ENCODE results near the gene SCN5A.

The SCN5A gene

DNA sequence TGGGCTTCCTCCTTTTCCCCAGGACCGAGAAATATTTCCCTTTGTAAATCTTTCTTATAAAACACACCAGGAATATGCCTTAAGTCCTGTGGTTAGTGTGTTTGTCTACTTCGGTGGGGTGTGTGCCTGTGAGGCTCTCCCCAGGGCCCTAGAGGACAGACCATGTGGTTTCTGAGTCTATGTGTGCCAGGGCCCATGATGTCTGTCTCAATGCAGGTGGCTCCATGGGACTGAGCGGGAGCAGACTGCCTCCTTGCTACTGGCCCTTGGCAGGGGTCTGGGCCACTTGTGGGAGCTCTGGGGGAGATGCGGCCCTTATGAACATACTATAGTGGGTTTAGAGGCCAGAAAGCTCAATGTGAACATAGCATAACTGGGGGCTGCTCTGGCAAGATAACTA is 37.6 kb downstream of the SCN5A start:
- Histone ChIP-seq H3K27me3 (replicated peaks in 2 of 5; ENCODE audit: control insufficient read depth in 4 of 5, insufficient read depth in 5 of 5, low read length in 4 of 5) (peaks cover 0 to 2% (median 0%) of the 10 kb centered on the region in 5 experiments), H3K4me3 (ENCODE audit: control insufficient read depth in 1 of 7, extremely low read depth in 1 of 7, insufficient read depth in 4 of 7, low read depth in 2 of 7, low read length in 6 of 7) (no peak overlapping the region), H3K27ac (ENCODE audit: insufficient read depth in 1 of 2, low read depth in 1 of 2, low read length in 2 of 2, poor library complexity in 1 of 2, severe bottlenecking in 2 of 2) (no peak overlapping the region), H3K36me3 (ENCODE audit: control insufficient read depth in 4 of 4, insufficient read depth in 4 of 4, low read length in 3 of 4) (no peaks in the 10 kb centered on the region), H3K4me1 (ENCODE audit: control extremely low read depth in 1 of 4, control insufficient read depth in 4 of 4, insufficient read depth in 4 of 4, low read length in 3 of 4) (peaks cover 0 to 8% (median 4%) of the 10 kb centered on the region in 4 experiments), H3K9me3 (ENCODE audit: control extremely low read depth in 1 of 5, control insufficient read depth in 4 of 5, insufficient read depth in 2 of 5, low read depth in 1 of 5, low read length in 4 of 5) (no peaks in the 10 kb centered on the region)
- POLR2A ChIA-PET = no interaction called here
- no peak for DNase-seq
- WGBS (ENCODE audit: insufficient coverage) = 94% methylated on average over 3 of the region's 4 CpGs
- CTCF ChIA-PET = no interaction called here

DNA sequence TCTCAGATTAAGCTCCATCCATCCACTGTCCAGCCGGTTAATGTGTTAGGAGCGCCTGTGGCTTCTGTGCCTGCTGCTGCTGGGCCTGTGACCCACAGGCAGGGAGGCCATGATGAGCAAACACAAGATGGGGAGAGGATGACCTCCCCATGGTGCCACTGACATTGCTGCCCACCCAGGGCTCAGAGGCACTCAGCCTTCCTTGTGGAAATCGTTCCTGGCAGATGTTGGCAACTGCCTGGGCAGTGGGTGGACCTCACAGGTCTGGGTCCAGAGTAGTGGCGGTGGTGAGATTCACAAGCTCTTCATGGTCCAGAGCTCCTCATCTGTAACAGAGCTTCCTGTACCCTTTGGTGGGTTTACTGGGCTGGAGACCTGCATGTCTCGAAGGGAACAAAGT is 38.6 kb downstream of the SCN5A start:
- no peak overlapping the region for H3K4me3 ChIP-seq (ENCODE audit: control insufficient read depth in 1 of 7, extremely low read depth in 1 of 7, insufficient read depth in 4 of 7, low read depth in 2 of 7, low read length in 6 of 7)
- H3K4me1 ChIP-seq (ENCODE audit: control extremely low read depth in 1 of 4, control insufficient read depth in 4 of 4, insufficient read depth in 4 of 4, low read length in 3 of 4) = peaks cover 0 to 4% (median 0%) of the 10 kb centered on the region in 4 experiments
- H3K27ac ChIP-seq (ENCODE audit: insufficient read depth in 1 of 2, low read depth in 1 of 2, low read length in 2 of 2, poor library complexity in 1 of 2, severe bottlenecking in 2 of 2) = no peak overlapping the region
- no peaks in the 10 kb centered on the region for H3K36me3 ChIP-seq (ENCODE audit: control insufficient read depth in 4 of 4, insufficient read depth in 4 of 4, low read length in 3 of 4)
- peaks cover 0 to 2% (median 0%) of the 10 kb centered on the region in 5 experiments for H3K27me3 ChIP-seq (replicated peaks in 2 of 5; ENCODE audit: control insufficient read depth in 4 of 5, insufficient read depth in 5 of 5, low read length in 4 of 5)
- H3K9me3 ChIP-seq (ENCODE audit: control extremely low read depth in 1 of 5, control insufficient read depth in 4 of 5, insufficient read depth in 2 of 5, low read depth in 1 of 5, low read length in 4 of 5) = no peaks in the 10 kb centered on the region
- ChIA-PET CTCF (no interaction called here), POLR2A (no interaction called here)
- DNase-seq = no peak
- WGBS (ENCODE audit: insufficient coverage) = 91% methylated on average over 5 of the region's 5 CpGs

DNA sequence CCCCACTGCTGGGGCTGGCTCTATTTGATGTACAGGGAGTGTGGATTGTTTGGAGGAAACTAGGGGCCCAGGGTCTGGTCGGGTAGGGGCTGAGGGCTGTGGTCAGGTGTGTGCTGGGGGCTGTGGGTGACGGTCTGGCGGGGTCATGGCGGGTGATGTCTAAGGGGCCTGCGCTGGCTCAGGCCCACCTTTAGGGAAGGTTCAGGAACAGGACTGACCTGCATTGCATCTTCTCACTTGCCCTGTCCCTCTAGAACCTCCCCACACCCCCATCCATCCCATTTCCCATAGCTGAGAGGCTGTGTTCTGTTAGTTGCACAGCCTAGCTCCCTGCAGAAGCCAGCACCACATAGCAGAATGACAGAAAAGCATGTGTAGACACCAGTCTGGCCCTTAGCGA is 39.1 kb downstream of the SCN5A start:
- ChIA-PET CTCF (no interaction called here), POLR2A (no interaction called here)
- no peak for DNase-seq
- Histone ChIP-seq H3K27me3 (replicated peaks in 2 of 5; ENCODE audit: control insufficient read depth in 4 of 5, insufficient read depth in 5 of 5, low read length in 4 of 5) (peaks cover 0 to under 1% (median 0%) of the 10 kb centered on the region in 5 experiments), H3K27ac (ENCODE audit: insufficient read depth in 1 of 2, low read depth in 1 of 2, low read length in 2 of 2, poor library complexity in 1 of 2, severe bottlenecking in 2 of 2) (no peak overlapping the region), H3K36me3 (ENCODE audit: control insufficient read depth in 4 of 4, insufficient read depth in 4 of 4, low read length in 3 of 4) (no peaks in the 10 kb centered on the region), H3K9me3 (ENCODE audit: control extremely low read depth in 1 of 5, control insufficient read depth in 4 of 5, insufficient read depth in 2 of 5, low read depth in 1 of 5, low read length in 4 of 5) (no peaks in the 10 kb centered on the region), H3K4me1 (ENCODE audit: control extremely low read depth in 1 of 4, control insufficient read depth in 4 of 4, insufficient read depth in 4 of 4, low read length in 3 of 4) (peaks cover 0 to 4% (median 0%) of the 10 kb centered on the region in 4 experiments), H3K4me3 (ENCODE audit: control insufficient read depth in 1 of 7, extremely low read depth in 1 of 7, insufficient read depth in 4 of 7, low read depth in 2 of 7, low read length in 6 of 7) (no peak overlapping the region)
- 90% methylated on average over 5 of the region's 6 CpGs for WGBS (ENCODE audit: insufficient coverage)

DNA sequence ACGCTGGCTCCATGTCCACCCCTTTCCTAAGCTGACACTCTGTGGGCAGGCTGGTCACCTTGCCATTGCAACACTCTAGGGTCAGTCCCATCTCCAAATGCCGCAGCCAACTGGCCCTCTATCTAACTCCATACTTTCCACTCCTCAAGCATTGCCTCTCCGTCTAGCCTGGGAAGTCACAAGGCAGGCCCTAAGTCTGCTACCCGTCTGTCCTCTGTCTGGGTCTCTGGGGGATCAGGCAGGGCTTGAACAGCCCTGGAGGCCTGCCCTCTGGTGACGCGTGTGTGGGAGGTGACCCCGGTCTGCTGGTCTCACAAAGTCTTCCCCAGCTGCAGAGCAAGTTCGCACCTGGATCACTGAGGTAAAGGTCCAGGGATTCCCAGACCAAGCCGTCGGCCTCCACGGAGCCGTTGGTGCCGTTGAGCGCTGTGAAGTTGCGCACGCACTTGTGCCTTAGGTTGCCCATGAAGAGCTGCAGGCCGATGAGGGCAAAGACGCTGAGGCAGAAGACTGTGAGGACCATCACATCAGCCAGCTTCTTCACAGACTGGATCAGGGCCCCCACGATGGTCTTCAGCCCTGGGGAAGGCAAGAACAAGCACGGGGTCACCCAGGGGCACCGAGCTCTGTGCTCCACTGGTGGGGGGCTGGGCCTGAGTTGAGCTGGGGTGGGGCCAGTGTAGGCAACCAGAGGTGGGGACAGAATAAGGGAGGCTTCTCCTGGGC is 39.9 kb downstream of the SCN5A start:
- Histone ChIP-seq H3K36me3 (ENCODE audit: control insufficient read depth in 4 of 4, insufficient read depth in 4 of 4, low read length in 3 of 4) (no peaks in the 10 kb centered on the region), H3K9me3 (ENCODE audit: control extremely low read depth in 1 of 5, control insufficient read depth in 4 of 5, insufficient read depth in 2 of 5, low read depth in 1 of 5, low read length in 4 of 5) (no peaks in the 10 kb centered on the region), H3K27ac (ENCODE audit: insufficient read depth in 1 of 2, low read depth in 1 of 2, low read length in 2 of 2, poor library complexity in 1 of 2, severe bottlenecking in 2 of 2) (no peak overlapping the region), H3K4me3 (ENCODE audit: control insufficient read depth in 1 of 7, extremely low read depth in 1 of 7, insufficient read depth in 4 of 7, low read depth in 2 of 7, low read length in 6 of 7) (no peak overlapping the region), H3K4me1 (ENCODE audit: control extremely low read depth in 1 of 4, control insufficient read depth in 4 of 4, insufficient read depth in 4 of 4, low read length in 3 of 4) (peaks cover 0 to 4% (median 0%) of the 10 kb centered on the region in 4 experiments), H3K27me3 (replicated peaks in 2 of 5; ENCODE audit: control insufficient read depth in 4 of 5, insufficient read depth in 5 of 5, low read length in 4 of 5) (no peaks in the 10 kb centered on the region)
- DNase-seq = no peak
- CTCF ChIA-PET = interaction anchor here (0.5 kb wide), 1 partner anchor 43 kb away, joined by 3 read pairs; no protein-coding TSS in a partner anchor
- POLR2A ChIA-PET = no interaction called here
- WGBS (ENCODE audit: insufficient coverage) = 95% methylated on average over 21 of the region's 21 CpGs

DNA sequence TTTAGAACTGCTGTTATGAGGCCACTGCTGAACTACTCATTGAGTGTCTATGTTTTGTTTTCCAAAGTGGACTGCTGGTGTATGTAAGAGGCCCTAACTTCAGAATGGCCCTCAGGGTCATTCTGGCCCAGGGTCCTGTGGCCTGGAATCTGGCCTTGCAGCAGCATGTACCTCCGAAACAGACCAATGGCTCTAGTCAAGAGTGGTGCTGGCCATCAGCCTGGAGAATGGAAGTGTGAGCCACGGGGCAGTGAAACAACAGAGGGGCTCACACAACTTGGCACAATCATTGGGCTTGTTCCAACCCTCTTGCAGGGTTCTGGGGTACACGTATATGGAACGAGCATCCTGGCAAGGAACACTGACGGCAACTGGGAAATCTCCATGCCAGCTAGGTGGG is 40.5 kb downstream of the SCN5A start:
- DNase-seq = no peak
- no peak overlapping the region for H3K27ac ChIP-seq (ENCODE audit: insufficient read depth in 1 of 2, low read depth in 1 of 2, low read length in 2 of 2, poor library complexity in 1 of 2, severe bottlenecking in 2 of 2)
- H3K27me3 ChIP-seq (replicated peaks in 2 of 5; ENCODE audit: control insufficient read depth in 4 of 5, insufficient read depth in 5 of 5, low read length in 4 of 5) = no peaks in the 10 kb centered on the region
- WGBS (ENCODE audit: insufficient coverage) = 98% methylated on average over 5 of the region's 5 CpGs
- no peaks in the 10 kb centered on the region for H3K9me3 ChIP-seq (ENCODE audit: control extremely low read depth in 1 of 5, control insufficient read depth in 4 of 5, insufficient read depth in 2 of 5, low read depth in 1 of 5, low read length in 4 of 5)
- H3K36me3 ChIP-seq (ENCODE audit: control insufficient read depth in 4 of 4, insufficient read depth in 4 of 4, low read length in 3 of 4) = no peaks in the 10 kb centered on the region
- peaks cover 0 to 4% (median 0%) of the 10 kb centered on the region in 4 experiments for H3K4me1 ChIP-seq (ENCODE audit: control extremely low read depth in 1 of 4, control insufficient read depth in 4 of 4, insufficient read depth in 4 of 4, low read length in 3 of 4)
- ChIA-PET POLR2A (no interaction called here), CTCF (no interaction called here)
- H3K4me3 ChIP-seq (ENCODE audit: control insufficient read depth in 1 of 7, extremely low read depth in 1 of 7, insufficient read depth in 4 of 7, low read depth in 2 of 7, low read length in 6 of 7) = no peak overlapping the region

DNA sequence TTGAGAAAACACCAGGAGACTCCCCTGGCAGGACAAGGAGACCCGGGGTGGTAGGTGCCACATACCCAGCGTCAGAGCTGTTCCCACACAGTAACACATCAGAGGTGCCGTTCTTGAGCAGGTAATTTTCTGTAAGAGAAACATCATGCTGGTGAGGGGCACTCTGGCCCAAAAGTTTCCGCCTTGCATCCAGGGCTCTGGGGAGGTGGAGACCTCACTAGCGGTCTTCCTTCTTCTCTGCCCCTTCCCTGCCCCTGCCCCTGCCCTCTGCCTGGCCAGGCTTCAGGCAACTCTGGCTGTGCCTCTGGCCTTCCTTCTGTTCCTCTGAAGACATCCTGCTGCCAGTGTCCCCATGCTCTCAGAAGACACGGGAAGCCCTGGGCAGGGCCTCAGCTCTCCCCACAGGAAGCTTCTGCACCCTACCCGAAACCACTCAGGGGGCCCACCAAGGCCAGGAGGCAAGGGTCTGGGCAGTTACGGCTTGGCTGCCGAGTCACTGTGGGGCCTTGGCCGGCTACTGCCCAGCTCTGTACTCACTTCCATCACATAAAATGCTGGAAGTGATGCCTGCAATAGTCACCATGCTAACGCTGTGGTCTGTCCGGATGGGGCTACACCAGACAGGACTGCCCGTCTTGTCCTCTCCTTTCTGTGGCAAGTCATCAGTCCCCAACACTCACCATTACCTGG is 41.3 kb downstream of the SCN5A start:
- CTCF ChIA-PET = no interaction called here
- no peak for DNase-seq
- 76% methylated on average over 9 of the region's 13 CpGs for WGBS (ENCODE audit: insufficient coverage)
- Histone ChIP-seq H3K27ac (ENCODE audit: insufficient read depth in 1 of 2, low read depth in 1 of 2, low read length in 2 of 2, poor library complexity in 1 of 2, severe bottlenecking in 2 of 2) (no peak overlapping the region), H3K4me3 (ENCODE audit: control insufficient read depth in 1 of 7, extremely low read depth in 1 of 7, insufficient read depth in 4 of 7, low read depth in 2 of 7, low read length in 6 of 7) (no peak overlapping the region), H3K9me3 (ENCODE audit: control extremely low read depth in 1 of 5, control insufficient read depth in 4 of 5, insufficient read depth in 2 of 5, low read depth in 1 of 5, low read length in 4 of 5) (no peaks in the 10 kb centered on the region), H3K36me3 (ENCODE audit: control insufficient read depth in 4 of 4, insufficient read depth in 4 of 4, low read length in 3 of 4) (no peaks in the 10 kb centered on the region), H3K27me3 (replicated peaks in 2 of 5; ENCODE audit: control insufficient read depth in 4 of 5, insufficient read depth in 5 of 5, low read length in 4 of 5) (no peaks in the 10 kb centered on the region), H3K4me1 (ENCODE audit: control extremely low read depth in 1 of 4, control insufficient read depth in 4 of 4, insufficient read depth in 4 of 4, low read length in 3 of 4) (peaks cover 0 to 4% (median 0%) of the 10 kb centered on the region in 4 experiments)
- POLR2A ChIA-PET = no interaction called here

DNA sequence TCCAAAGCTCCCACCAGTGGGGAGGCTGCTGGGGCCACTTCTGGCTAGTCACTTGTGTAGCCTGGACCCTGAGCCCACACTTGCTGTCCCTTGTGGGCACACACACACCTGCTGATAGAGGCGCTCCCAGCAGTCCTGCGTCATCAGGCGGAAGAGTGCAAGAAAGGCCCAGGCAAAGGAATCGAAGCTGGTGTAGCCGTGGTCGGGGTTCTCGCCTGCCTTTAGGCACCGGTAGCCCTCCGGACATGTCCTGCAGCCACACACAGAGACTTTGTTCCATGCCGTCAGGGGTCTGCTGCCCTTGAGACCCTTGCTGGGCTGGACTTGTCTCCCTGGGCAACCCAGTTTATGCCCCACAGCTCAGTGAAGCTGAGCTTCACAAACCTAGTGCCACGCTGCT is 42.9 kb downstream of the SCN5A start:
- Histone ChIP-seq H3K4me1 (ENCODE audit: control extremely low read depth in 1 of 4, control insufficient read depth in 4 of 4, insufficient read depth in 4 of 4, low read length in 3 of 4) (peaks cover 0 to 4% (median 0%) of the 10 kb centered on the region in 4 experiments), H3K36me3 (ENCODE audit: control insufficient read depth in 4 of 4, insufficient read depth in 4 of 4, low read length in 3 of 4) (no peaks in the 10 kb centered on the region), H3K27ac (ENCODE audit: insufficient read depth in 1 of 2, low read depth in 1 of 2, low read length in 2 of 2, poor library complexity in 1 of 2, severe bottlenecking in 2 of 2) (no peak overlapping the region), H3K4me3 (ENCODE audit: control insufficient read depth in 1 of 7, extremely low read depth in 1 of 7, insufficient read depth in 4 of 7, low read depth in 2 of 7, low read length in 6 of 7) (no peak overlapping the region), H3K9me3 (ENCODE audit: control extremely low read depth in 1 of 5, control insufficient read depth in 4 of 5, insufficient read depth in 2 of 5, low read depth in 1 of 5, low read length in 4 of 5) (no peaks in the 10 kb centered on the region), H3K27me3 (replicated peaks in 2 of 5; ENCODE audit: control insufficient read depth in 4 of 5, insufficient read depth in 5 of 5, low read length in 4 of 5) (no peaks in the 10 kb centered on the region)
- CTCF ChIA-PET = interaction anchor here (1.0 to 1.4 kb wide), 2 partner anchors 9 kb away, joined by 3 read pairs; no protein-coding TSS in a partner anchor
- POLR2A ChIA-PET = no interaction called here
- WGBS (ENCODE audit: insufficient coverage) = 97% methylated on average over 11 of the region's 11 CpGs
- no peak for DNase-seq

Measured in common myeloid progenitor, CD34-positive (primary cell).